ENCODE data around the gene UTP20.

GRCh38 chr12:101368016-101368415, 88.1 kb downstream of the UTP20 start:
- no peak for TF ChIP-seq ZBTB10 (tag by site-specific recombination; IDR thresholded peaks at IDR 0.05)
- no peak for TF ChIP-seq ZNF596 (tag by site-specific recombination; IDR thresholded peaks at IDR 0.05)
- TF ChIP-seq ZNF280C (tag by site-specific recombination; IDR thresholded peaks at IDR 0.05), result no peak
- TF ChIP-seq ATF2 (tag by site-specific recombination; IDR thresholded peaks at IDR 0.05; ENCODE audit: low read depth), result no peak
- TF ChIP-seq CTCF (tag by site-specific recombination; IDR thresholded peaks at IDR 0.05), result no peak
- TF ChIP-seq YY1 (tag by site-specific recombination; IDR thresholded peaks at IDR 0.05), result no peak
- no peak for TF ChIP-seq TCF7L2 (IDR thresholded peaks at IDR 0.05; ENCODE audit: borderline replicate concordance, low read depth, low read length)
- no peak for TF ChIP-seq ZNF266 (tag by site-specific recombination; IDR thresholded peaks at IDR 0.05; ENCODE audit: low read depth)
- TF ChIP-seq ZNF157 (tag by site-specific recombination; IDR thresholded peaks at IDR 0.05), result no peak
- no peak for TF ChIP-seq ZNF24 (tag by site-specific recombination; IDR thresholded peaks at IDR 0.05)
- no peak for TF ChIP-seq ZNF610 (tag by site-specific recombination; IDR thresholded peaks at IDR 0.05; ENCODE audit: borderline replicate concordance)
- TF ChIP-seq ZNF777 (tag by site-specific recombination; IDR thresholded peaks at IDR 0.05; ENCODE audit: borderline replicate concordance), result no peak
- TF ChIP-seq ZSCAN18 (tag by site-specific recombination; IDR thresholded peaks at IDR 0.05), result no peak

Measured in HEK293 (cell line).